ENCODE data around the gene SUPV3L1.

The SUPV3L1 gene

GRCh38 chr10:69215405-69216171 is 35.6 kb downstream of the SUPV3L1 start:
- Histone ChIP-seq H3K36me3 (no peaks in the 10 kb centered on the region), H3K27me3 (ENCODE audit: insufficient read depth, low read depth, severe bottlenecking) (no peaks in the 10 kb centered on the region), H3K9me3 (ENCODE audit: severe bottlenecking) (no peaks in the 10 kb centered on the region), H3K4me3 (ENCODE audit: low read depth, low read length) (no peak overlapping the region), H3K27ac (no peak overlapping the region)
- TF ChIP-seq CTCF (IDR thresholded peaks at IDR 0.05; ENCODE audit: low read depth, low read length) = no peak
- DNase-seq = no peak

- H3K9me3 ChIP-seq (ENCODE audit: severe bottlenecking) = no peaks in the 10 kb centered on the region
- no peak for DNase-seq
- no peak for TF ChIP-seq CTCF (IDR thresholded peaks at IDR 0.05; ENCODE audit: low read depth, low read length)
- no peaks in the 10 kb centered on the region for H3K27me3 ChIP-seq (ENCODE audit: insufficient read depth, low read depth, severe bottlenecking)
- H3K27ac ChIP-seq = peak overlapping the region; percentile 21
- H3K4me3 ChIP-seq (ENCODE audit: low read depth, low read length) = no peak overlapping the region
- H3K36me3 ChIP-seq = no peaks in the 10 kb centered on the region
These were observed 36.6 kb downstream of the SUPV3L1 start for GRCh38 chr10:69216577-69217118.

GRCh38 chr10:69217119-69217754 is 37.2 kb downstream of the SUPV3L1 start:
- Histone ChIP-seq H3K4me3 (ENCODE audit: low read depth, low read length) (no peak overlapping the region), H3K9me3 (ENCODE audit: severe bottlenecking) (no peaks in the 10 kb centered on the region), H3K27me3 (ENCODE audit: insufficient read depth, low read depth, severe bottlenecking) (no peaks in the 10 kb centered on the region), H3K27ac (peak overlapping the region; percentile 21), H3K36me3 (no peaks in the 10 kb centered on the region)
- no peak for DNase-seq
- no peak for TF ChIP-seq CTCF (IDR thresholded peaks at IDR 0.05; ENCODE audit: low read depth, low read length)

- Histone ChIP-seq H3K36me3 (no peaks in the 10 kb centered on the region), H3K27me3 (ENCODE audit: insufficient read depth, low read depth, severe bottlenecking) (no peaks in the 10 kb centered on the region), H3K4me3 (ENCODE audit: low read depth, low read length) (no peak overlapping the region), H3K9me3 (ENCODE audit: severe bottlenecking) (no peaks in the 10 kb centered on the region), H3K27ac (no peak overlapping the region)
- DNase-seq = no peak
- TF ChIP-seq CTCF (IDR thresholded peaks at IDR 0.05; ENCODE audit: low read depth, low read length) = no peak
These were observed 38.8 kb downstream of the SUPV3L1 start for GRCh38 chr10:69218831-69219230.

GRCh38 chr10:69220041-69220451 is 40.0 kb downstream of the SUPV3L1 start, which contains the start of gene HKDC1:
HKDC1 (plus strand) TSS chr10:69220332; CDS start chr10:69220436, 104 bp downstream.
- H3K4me3 ChIP-seq (ENCODE audit: low read depth, low read length) = no peak within 1 kb of the TSS

More at GRCh38 chr10:69220041-69220451, 40.0 kb downstream of the SUPV3L1 start, which contains the start of gene HKDC1:
- H3K27ac ChIP-seq = no peak within 1 kb of the TSS
- no peak for TF ChIP-seq CTCF (IDR thresholded peaks at IDR 0.05; ENCODE audit: low read depth, low read length)
- H3K27me3 ChIP-seq (ENCODE audit: insufficient read depth, low read depth, severe bottlenecking) = no peaks in the 10 kb centered on the region
- DNase-seq = no peak
- no peaks in the 10 kb centered on the region for H3K9me3 ChIP-seq (ENCODE audit: severe bottlenecking)
- no peaks in the 10 kb centered on the region for H3K36me3 ChIP-seq

Data from WERI-Rb-1 (cell line).